ENCODE results near the gene PDK4. TPM values are rescaled to one million over a fixed set of nuclear protein-coding genes. Genes with fewer than 3 reads are reported as not detected.

The PDK4 gene
- total and polyA plus RNA-seq, 7 experiments from 2014 or later: 0.62 to 3.6 (median 1.2) TPM; not detected in 4

- Histone ChIP-seq H3K4me1 (ENCODE audit: control insufficient read depth in 2 of 2, insufficient read depth in 2 of 2, low read length in 2 of 2) (no peaks in the 10 kb centered on the region), H3K9me3 (ENCODE audit: control insufficient read depth in 2 of 3, low read length in 3 of 3) (no peaks in the 10 kb centered on the region), H3K27ac (ENCODE audit: low read depth, low read length) (no peak overlapping the region), H3K36me3 (ENCODE audit: control insufficient read depth in 2 of 3, insufficient read depth in 3 of 3, low read length in 3 of 3) (no peaks in the 10 kb centered on the region), H3K27me3 (ENCODE audit: control insufficient read depth in 2 of 2, insufficient read depth in 2 of 2, low read length in 2 of 2) (no peaks in the 10 kb centered on the region), H3K4me3 (ENCODE audit: low read length) (no peak overlapping the region)
- Mint-ChIP-seq H3K4me3 (no peak overlapping the region), H3K27ac (no peak overlapping the region), H3K27me3 (peaks cover 0 to 7% (median 4%) of the 10 kb centered on the region in 5 donors), H3K36me3 (no peaks in the 10 kb centered on the region), H3K9me3 (peaks cover 0 to 19% (median 3%) of the 10 kb centered on the region in 11 donors), H3K4me1 (no peaks in the 10 kb centered on the region)
- intact Hi-C loops (cut with micrococcal nuclease): no loop called here
- DNase-seq (no peak), ATAC-seq (no peak)
- ChIA-PET CTCF (interaction anchor here (0.7 kb wide), 1 partner anchor 38 kb away, joined by 3 read pairs; no protein-coding TSS in a partner anchor), POLR2A (no interaction called here)
Observed at GRCh38 chr7:95628831-95629439, 32.6 kb upstream of the PDK4 start.

- H3K27ac Mint-ChIP-seq: no peak overlapping the region
- POLR2A ChIA-PET: no interaction called here
Observed at GRCh38 chr7:95623788-95624187, 27.5 kb upstream of the PDK4 start.

GRCh38 chr7:95622859-95623258, 26.5 kb upstream of the PDK4 start:
- Histone ChIP-seq H3K27me3 (ENCODE audit: control insufficient read depth in 2 of 2, insufficient read depth in 2 of 2, low read length in 2 of 2) (no peaks in the 10 kb centered on the region), H3K4me3 (ENCODE audit: low read length) (no peak overlapping the region), H3K27ac (ENCODE audit: low read depth, low read length) (no peak overlapping the region), H3K36me3 (ENCODE audit: control insufficient read depth in 2 of 3, insufficient read depth in 3 of 3, low read length in 3 of 3) (no peaks in the 10 kb centered on the region), H3K4me1 (ENCODE audit: control insufficient read depth in 2 of 2, insufficient read depth in 2 of 2, low read length in 2 of 2) (no peaks in the 10 kb centered on the region), H3K9me3 (ENCODE audit: control insufficient read depth in 2 of 3, low read length in 3 of 3) (no peaks in the 10 kb centered on the region)
- Mint-ChIP-seq H3K27ac (no peak overlapping the region), H3K4me1 (peaks cover 0 to 2% (median 0%) of the 10 kb centered on the region in 7 donors), H3K9me3 (peaks cover 0 to 5% (median 0%) of the 10 kb centered on the region in 11 donors), H3K27me3 (peaks cover 0 to 7% (median 4%) of the 10 kb centered on the region in 5 donors), H3K36me3 (no peaks in the 10 kb centered on the region), H3K4me3 (no peak overlapping the region)
- ATAC-seq (no peak), DNase-seq (no peak)
- POLR2A ChIA-PET: no interaction called here
- CTCF ChIA-PET: interaction anchor here (0.5 kb wide), 1 partner anchor 14 kb away, joined by 3 read pairs; no protein-coding TSS in a partner anchor
- intact Hi-C loops (cut with micrococcal nuclease): no loop called here

More at GRCh38 chr7:95623788-95624187, 27.5 kb upstream of the PDK4 start:
- H3K4me1 ChIP-seq (ENCODE audit: control insufficient read depth in 2 of 2, insufficient read depth in 2 of 2, low read length in 2 of 2): no peaks in the 10 kb centered on the region
- intact Hi-C loops (cut with micrococcal nuclease): no loop called here
- H3K27ac ChIP-seq (ENCODE audit: low read depth, low read length): no peak overlapping the region
- ATAC-seq (no peak), DNase-seq (no peak)
- Mint-ChIP-seq H3K4me3 (no peak overlapping the region), H3K36me3 (no peaks in the 10 kb centered on the region), H3K27me3 (peaks cover 0 to 7% (median 4%) of the 10 kb centered on the region in 5 donors), H3K9me3 (peaks cover 0 to 10% (median 1%) of the 10 kb centered on the region in 11 donors), H3K4me1 (peaks cover 0 to 2% (median 0%) of the 10 kb centered on the region in 7 donors)
- H3K4me3 ChIP-seq (ENCODE audit: low read length): no peak overlapping the region
- H3K36me3 ChIP-seq (ENCODE audit: control insufficient read depth in 2 of 3, insufficient read depth in 3 of 3, low read length in 3 of 3): no peaks in the 10 kb centered on the region
- H3K27me3 ChIP-seq (ENCODE audit: control insufficient read depth in 2 of 2, insufficient read depth in 2 of 2, low read length in 2 of 2): no peaks in the 10 kb centered on the region
- CTCF ChIA-PET: no interaction called here
- H3K9me3 ChIP-seq (ENCODE audit: control insufficient read depth in 2 of 3, low read length in 3 of 3): no peaks in the 10 kb centered on the region

GRCh38 chr7:95622001-95622549, 25.8 kb upstream of the PDK4 start:
- POLR2A ChIA-PET: no interaction called here
- Histone ChIP-seq H3K9me3 (ENCODE audit: control insufficient read depth in 2 of 3, low read length in 3 of 3) (no peaks in the 10 kb centered on the region), H3K27me3 (ENCODE audit: control insufficient read depth in 2 of 2, insufficient read depth in 2 of 2, low read length in 2 of 2) (no peaks in the 10 kb centered on the region), H3K4me3 (ENCODE audit: low read length) (no peak overlapping the region), H3K36me3 (ENCODE audit: control insufficient read depth in 2 of 3, insufficient read depth in 3 of 3, low read length in 3 of 3) (no peaks in the 10 kb centered on the region), H3K27ac (ENCODE audit: low read depth, low read length) (no peak overlapping the region), H3K4me1 (ENCODE audit: control insufficient read depth in 2 of 2, insufficient read depth in 2 of 2, low read length in 2 of 2) (no peaks in the 10 kb centered on the region)
- CTCF ChIA-PET: no interaction called here
- ATAC-seq: no peak
- DNase-seq: no peak
- Mint-ChIP-seq H3K36me3 (no peaks in the 10 kb centered on the region), H3K4me1 (peaks cover 0 to 2% (median 0%) of the 10 kb centered on the region in 7 donors), H3K4me3 (no peak overlapping the region), H3K27ac (no peak overlapping the region), H3K27me3 (peaks cover 0 to 7% (median 4%) of the 10 kb centered on the region in 5 donors), H3K9me3 (peaks cover 0 to 5% (median 0%) of the 10 kb centered on the region in 11 donors)
- intact Hi-C loops (cut with micrococcal nuclease): no loop called here

GRCh38 chr7:95621404-95621803, 25.1 kb upstream of the PDK4 start:
- POLR2A ChIA-PET: no interaction called here
- Mint-ChIP-seq H3K9me3 (peaks cover 0 to 2% (median 0%) of the 10 kb centered on the region in 11 donors), H3K36me3 (no peaks in the 10 kb centered on the region), H3K27me3 (peaks cover 0 to 7% (median 4%) of the 10 kb centered on the region in 5 donors), H3K4me1 (peaks cover 0 to 2% (median 0%) of the 10 kb centered on the region in 7 donors), H3K27ac (no peak overlapping the region), H3K4me3 (no peak overlapping the region)
- H3K27me3 ChIP-seq (ENCODE audit: control insufficient read depth in 2 of 2, insufficient read depth in 2 of 2, low read length in 2 of 2): no peaks in the 10 kb centered on the region
- CTCF ChIA-PET: no interaction called here
- H3K9me3 ChIP-seq (ENCODE audit: control insufficient read depth in 2 of 3, low read length in 3 of 3): no peaks in the 10 kb centered on the region
- ATAC-seq (no peak), DNase-seq (no peak)
- H3K36me3 ChIP-seq (ENCODE audit: control insufficient read depth in 2 of 3, insufficient read depth in 3 of 3, low read length in 3 of 3): no peaks in the 10 kb centered on the region
- intact Hi-C loops (cut with micrococcal nuclease): no loop called here
- H3K4me1 ChIP-seq (ENCODE audit: control insufficient read depth in 2 of 2, insufficient read depth in 2 of 2, low read length in 2 of 2): no peaks in the 10 kb centered on the region
- no peak overlapping the region for H3K27ac ChIP-seq (ENCODE audit: low read depth, low read length)
- H3K4me3 ChIP-seq (ENCODE audit: low read length): no peak overlapping the region

- POLR2A ChIA-PET: no interaction called here
- Mint-ChIP-seq H3K4me3 (no peak overlapping the region), H3K9me3 (peaks cover 0 to 5% (median under 1%) of the 10 kb centered on the region in 11 donors), H3K4me1 (peaks cover 0 to 2% (median 0%) of the 10 kb centered on the region in 7 donors), H3K27me3 (peaks cover 0 to 7% (median 4%) of the 10 kb centered on the region in 5 donors), H3K27ac (no peak overlapping the region), H3K36me3 (no peaks in the 10 kb centered on the region)
- Histone ChIP-seq H3K9me3 (ENCODE audit: control insufficient read depth in 2 of 3, low read length in 3 of 3) (no peaks in the 10 kb centered on the region), H3K27ac (ENCODE audit: low read depth, low read length) (no peak overlapping the region), H3K27me3 (ENCODE audit: control insufficient read depth in 2 of 2, insufficient read depth in 2 of 2, low read length in 2 of 2) (no peaks in the 10 kb centered on the region), H3K36me3 (ENCODE audit: control insufficient read depth in 2 of 3, insufficient read depth in 3 of 3, low read length in 3 of 3) (no peaks in the 10 kb centered on the region), H3K4me1 (ENCODE audit: control insufficient read depth in 2 of 2, insufficient read depth in 2 of 2, low read length in 2 of 2) (no peaks in the 10 kb centered on the region), H3K4me3 (ENCODE audit: low read length) (no peak overlapping the region)
- ATAC-seq (no peak), DNase-seq (no peak)
- intact Hi-C loops (cut with micrococcal nuclease): no loop called here
- CTCF ChIA-PET: no interaction called here
Observed at GRCh38 chr7:95620631-95621030, 24.3 kb upstream of the PDK4 start.

GRCh38 chr7:95619921-95620320, 23.6 kb upstream of the PDK4 start:
- Histone ChIP-seq H3K9me3 (ENCODE audit: control insufficient read depth in 2 of 3, low read length in 3 of 3) (no peaks in the 10 kb centered on the region), H3K36me3 (ENCODE audit: control insufficient read depth in 2 of 3, insufficient read depth in 3 of 3, low read length in 3 of 3) (no peaks in the 10 kb centered on the region), H3K27me3 (ENCODE audit: control insufficient read depth in 2 of 2, insufficient read depth in 2 of 2, low read length in 2 of 2) (no peaks in the 10 kb centered on the region), H3K4me3 (ENCODE audit: low read length) (no peak overlapping the region), H3K27ac (ENCODE audit: low read depth, low read length) (no peak overlapping the region), H3K4me1 (ENCODE audit: control insufficient read depth in 2 of 2, insufficient read depth in 2 of 2, low read length in 2 of 2) (no peaks in the 10 kb centered on the region)
- intact Hi-C loops (cut with micrococcal nuclease): no loop called here
- Mint-ChIP-seq H3K36me3 (no peaks in the 10 kb centered on the region), H3K4me1 (peaks cover 0 to 2% (median 0%) of the 10 kb centered on the region in 7 donors), H3K9me3 (peaks cover 0 to 11% (median 2%) of the 10 kb centered on the region in 11 donors), H3K27ac (no peak overlapping the region), H3K27me3 (peaks cover 0 to 5% (median 1%) of the 10 kb centered on the region in 5 donors), H3K4me3 (no peak overlapping the region)
- ChIA-PET CTCF (no interaction called here), POLR2A (no interaction called here)
- ATAC-seq (no peak), DNase-seq (no peak)
